Measurements from ENCODE around the gene MYL9.
"Not testable (repeated sequence)": the region's sequence is repeated elsewhere in the genome, so short reads cannot be mapped to it uniquely, and the experiment has no call there.

Gene MYL9

DNA sequence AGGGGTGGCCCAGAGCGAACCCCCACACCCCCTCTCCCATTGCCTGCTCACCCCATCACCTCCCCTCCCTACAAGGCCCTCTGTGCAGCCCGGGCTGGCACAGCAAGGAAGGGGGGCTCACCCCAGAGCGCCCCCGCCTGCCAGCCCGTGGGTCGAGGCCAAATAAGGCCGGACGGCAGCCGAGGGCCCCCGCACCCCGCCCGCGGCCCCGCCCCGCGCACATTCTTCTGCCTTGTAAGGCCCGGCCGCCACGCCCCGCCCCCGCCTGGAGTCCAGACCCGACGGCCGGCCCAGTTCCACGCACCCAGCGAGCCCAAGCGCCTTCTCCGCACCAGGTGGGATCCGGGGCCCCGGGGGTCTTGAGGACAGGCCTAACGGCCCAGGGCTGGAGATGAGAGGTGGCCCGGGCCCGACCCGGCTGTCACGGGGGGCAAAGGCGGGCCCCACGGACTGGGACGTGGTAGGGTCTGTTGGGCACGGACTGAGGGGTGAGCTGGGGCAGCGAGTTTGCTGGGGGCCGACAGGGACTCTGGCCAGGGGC is at the start of gene MYL9:
Gene MYL9 (plus strand): TSS at position 293 of the 541 bp plus-strand sequence. CDS start 3,366 bp downstream, outside the sequence.
- DNase-seq (ENCODE audit: low read depth, low spot score): peak; percentile 64

- DNase-seq (ENCODE audit: low read depth, low spot score): no peak
Measured at GRCh38 chr20:36491901-36492617, 49.3 kb upstream of the MYL9 start.

DNA sequence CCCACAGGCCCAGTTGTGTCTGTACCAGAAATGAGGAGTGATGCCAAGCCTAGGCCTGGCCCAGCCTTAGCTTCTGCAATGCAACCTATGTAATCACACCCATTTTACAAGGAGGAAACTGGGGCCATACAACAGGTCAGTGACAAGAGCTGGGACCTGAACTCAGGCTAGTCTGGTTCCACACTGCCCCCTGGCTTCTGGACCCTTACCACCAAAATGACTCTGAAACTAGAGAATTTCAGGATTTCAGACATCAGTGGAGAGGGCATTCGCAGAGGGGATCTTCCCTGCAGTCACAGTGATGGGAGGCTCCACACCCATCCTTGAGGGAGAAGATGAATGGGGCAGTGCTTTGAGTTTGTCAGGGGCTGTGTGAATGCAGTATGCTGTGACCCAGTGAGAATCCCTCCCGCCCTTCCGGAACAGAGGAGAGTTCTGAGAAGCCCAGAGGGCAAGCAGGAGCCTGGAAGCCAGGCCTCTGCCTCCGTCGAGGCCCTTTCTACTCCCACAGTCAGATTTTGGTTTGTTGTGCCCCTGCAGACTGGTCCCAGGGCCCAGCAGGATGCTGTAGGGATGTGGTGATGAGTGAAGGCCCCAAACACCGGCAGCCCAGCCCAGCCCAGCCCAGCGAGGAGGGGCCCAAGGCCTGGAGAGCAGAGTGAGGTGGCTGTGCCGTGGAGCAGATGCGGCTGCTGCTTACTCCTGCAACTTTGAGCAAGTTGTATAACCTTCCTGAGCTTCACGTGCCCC is 48.1 kb upstream of the MYL9 start:
- peak; percentile 50 for DNase-seq (ENCODE audit: low read depth, low spot score)

DNA sequence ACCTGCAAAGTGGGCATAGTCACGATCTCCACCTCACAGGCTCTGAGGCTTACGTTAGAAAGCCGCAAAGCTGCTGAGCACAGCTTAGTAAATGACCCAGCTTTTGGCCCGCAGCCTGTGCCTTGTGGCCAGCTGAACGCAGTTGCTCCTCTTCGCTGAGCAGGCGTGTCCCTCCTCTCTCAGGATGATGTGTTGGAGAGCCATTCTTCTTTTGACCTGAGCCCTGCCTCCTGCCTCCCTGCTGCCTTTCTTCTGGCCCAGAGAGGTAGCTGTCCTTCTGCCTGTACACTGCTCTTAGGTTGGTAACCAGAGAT is 47.6 kb upstream of the MYL9 start:
- DNase-seq (ENCODE audit: low read depth, low spot score): no peak

DNA sequence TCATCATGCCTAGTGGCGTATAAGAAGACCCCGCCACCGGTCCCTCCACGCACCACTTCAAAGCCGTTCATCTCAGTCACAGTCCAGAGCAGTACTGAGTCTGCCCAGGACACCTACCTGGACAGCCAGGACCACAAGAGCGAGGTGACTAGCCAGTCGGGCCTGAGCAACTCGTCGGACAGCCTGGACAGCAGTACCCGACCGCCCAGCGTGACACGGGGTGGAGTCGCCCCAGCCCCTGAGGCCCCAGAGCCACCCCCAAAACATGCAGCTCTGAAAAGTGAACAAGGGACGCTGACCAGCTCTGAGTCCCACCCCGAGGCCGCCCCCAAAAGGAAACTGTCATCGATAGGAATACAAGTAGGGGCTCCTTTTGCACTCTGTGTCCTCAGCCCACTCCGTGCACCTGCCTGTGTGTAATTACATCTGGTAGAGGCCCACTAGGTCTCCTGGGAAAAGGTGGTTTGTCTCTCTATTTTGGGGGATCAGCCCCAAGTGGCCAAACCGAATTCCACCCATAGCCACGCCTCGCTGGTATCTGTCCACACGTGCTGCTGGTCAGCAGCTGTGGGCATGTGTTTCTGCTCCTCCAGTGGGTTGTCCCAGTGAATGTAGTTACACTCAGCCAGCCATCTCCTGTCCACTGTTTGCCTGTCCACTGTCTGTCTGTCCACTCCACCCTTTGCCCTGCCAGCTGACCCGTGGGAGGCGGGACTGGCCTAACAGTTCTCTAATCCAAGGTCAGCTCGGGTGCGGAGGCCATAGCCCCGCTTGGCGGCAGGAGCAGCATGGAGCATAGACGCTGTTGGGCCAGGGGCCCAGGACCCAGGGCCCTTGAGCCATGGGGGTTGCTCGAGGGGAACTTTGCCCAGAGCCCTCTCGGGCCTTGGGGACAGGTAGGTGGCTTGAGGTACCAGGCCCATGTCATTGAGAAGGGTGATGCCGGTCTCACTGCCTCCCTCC is 44.3 kb upstream of the MYL9 start:
- DNase-seq (ENCODE audit: low read depth, low spot score): no peak

DNA sequence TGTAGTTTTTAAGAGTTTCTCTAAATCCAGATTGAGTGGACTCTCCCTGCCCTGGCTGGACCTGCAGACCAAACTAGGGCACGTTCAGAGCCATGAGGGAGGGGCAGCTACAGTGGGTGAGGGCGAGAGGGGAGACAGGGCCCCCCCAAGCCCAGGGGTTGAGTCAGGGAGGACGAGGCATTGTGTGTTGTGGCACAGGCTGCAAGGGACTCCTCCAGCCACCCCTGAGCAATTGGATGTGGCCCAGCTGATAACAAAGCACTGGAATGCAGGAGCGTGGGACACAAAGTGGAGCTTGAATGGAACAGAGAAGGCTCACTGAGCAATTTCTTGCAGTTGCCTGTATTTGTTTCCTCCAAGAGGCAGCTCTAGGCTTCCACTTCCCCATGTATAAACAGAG is 43.5 kb upstream of the MYL9 start:
- no peak for DNase-seq (ENCODE audit: low read depth, low spot score)

- DNase-seq (ENCODE audit: low read depth, low spot score): no peak
Measured at GRCh38 chr20:36498386-36499179, 42.7 kb upstream of the MYL9 start.

DNA sequence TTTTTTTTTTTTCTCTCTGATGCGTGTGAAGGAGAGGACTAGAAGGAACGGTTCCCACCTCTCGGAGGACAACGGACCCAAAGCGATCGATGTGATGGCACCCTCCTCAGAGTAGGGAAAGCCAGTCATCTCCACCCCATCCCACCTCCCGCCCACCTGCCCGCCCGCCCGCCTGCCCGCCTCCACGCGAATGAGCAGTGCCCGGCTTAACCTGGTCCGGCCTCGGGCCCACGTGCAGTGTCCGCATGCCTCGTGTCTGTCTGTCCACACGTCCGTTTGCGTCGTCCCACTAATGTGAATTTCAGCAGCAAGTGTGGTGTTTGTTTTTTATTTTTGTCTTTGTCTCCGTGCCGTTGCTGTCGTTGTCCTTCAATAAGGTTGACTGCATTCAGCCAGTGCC is 42.1 kb upstream of the MYL9 start:
- DNase-seq (ENCODE audit: low read depth, low spot score): no peak

DNA sequence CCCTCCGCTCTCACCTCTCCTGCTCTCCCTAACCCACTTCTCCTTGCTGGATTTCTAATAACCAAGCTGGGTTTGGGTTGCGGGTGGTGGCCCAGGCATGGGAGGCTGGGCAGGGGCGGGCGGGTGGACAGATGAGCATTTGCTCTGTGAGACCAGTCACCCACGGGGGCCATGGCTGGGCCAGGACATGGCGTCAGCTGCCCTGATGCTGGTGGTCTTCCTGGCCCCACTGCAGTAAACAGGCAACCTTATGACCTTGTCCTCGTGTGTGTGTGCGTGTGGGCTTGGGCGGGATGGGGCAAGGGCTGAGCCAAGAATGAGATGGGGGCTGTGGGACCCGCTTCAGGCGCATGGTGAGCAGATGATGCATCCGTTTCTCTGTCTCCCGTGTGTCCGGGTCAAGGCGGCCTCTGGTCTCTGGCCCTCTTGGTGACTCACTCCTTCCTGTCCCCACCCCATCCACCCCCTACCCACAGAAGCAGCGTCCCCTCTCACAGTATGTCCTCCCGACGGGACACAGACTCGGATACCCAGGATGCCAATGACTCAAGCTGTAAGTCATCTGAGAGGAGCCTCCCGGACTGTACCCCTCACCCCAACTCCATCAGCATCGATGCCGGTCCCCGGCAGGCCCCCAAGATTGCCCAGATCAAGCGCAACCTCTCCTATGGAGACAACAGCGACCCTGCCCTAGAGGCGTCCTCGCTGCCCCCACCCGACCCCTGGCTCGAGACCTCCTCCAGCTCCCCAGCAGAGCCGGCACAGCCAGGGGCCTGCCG is 41.4 kb upstream of the MYL9 start:
- DNase-seq (ENCODE audit: low read depth, low spot score): no peak

DNA sequence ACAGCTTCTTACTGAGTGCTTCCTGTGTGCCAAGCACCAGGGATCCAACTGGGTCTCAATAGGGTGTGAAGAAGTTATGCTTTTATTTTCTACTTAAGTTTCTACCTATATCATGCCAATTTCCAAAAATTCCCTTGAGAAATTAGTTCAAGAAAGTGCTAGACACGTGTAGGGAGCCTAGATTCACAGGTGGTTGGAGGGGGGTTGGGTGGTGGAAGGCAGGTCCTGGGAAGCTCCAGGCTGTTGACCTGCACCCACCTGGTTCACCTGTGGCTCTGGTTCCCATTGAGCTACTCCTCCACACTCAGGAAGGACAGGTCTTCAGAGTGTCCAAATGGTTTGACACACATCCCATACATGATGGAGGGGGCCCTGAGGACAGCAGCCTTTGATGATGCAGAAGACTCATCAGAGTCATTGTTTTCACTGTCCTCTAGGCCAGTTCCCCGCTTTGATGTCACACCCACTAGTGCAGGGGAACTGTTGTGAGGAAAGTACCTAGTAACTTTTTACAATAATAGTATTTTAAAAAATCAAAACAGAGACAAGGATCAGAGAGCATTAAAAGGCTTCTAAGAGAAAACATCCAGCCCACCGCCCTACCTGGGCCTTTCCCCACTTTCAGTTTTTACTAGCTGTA is 39.8 kb upstream of the MYL9 start:
- no peak for DNase-seq (ENCODE audit: low read depth, low spot score)

GRCh38 chr20:36504295-36504694 is 37.0 kb upstream of the MYL9 start:
- DNase-seq (ENCODE audit: low read depth, low spot score): no peak

- no peak for DNase-seq (ENCODE audit: low read depth, low spot score)
Measured at GRCh38 chr20:36506253-36506652, 35.1 kb upstream of the MYL9 start.

- DNase-seq (ENCODE audit: low read depth, low spot score): no peak
Measured at GRCh38 chr20:36507746-36508145, 33.6 kb upstream of the MYL9 start.

GRCh38 chr20:36519012-36519719 is 22.2 kb upstream of the MYL9 start:
- DNase-seq (ENCODE audit: low read depth, low spot score): no peak

DNA sequence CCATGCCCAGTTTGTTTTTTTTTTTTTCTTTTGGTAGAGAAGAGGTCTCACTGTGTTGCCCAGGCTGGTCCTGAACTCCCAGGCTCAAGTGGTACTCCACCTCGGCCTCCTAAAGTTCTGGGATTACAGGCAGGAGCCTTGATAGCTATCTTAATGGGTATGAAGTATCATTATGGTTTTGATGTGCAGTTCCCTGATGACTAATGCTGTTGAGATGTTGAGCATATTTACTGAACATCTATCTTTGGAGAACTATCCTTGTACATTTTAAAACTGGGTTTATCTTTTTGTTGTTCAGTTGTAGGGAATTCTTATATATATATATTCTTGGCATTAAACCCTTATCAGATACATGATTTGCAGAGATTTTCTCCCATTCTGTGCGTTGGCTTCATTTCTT is 21.4 kb upstream of the MYL9 start:
- DNase-seq (ENCODE audit: low read depth, low spot score): no peak

GRCh38 chr20:36521526-36521925 is 19.8 kb upstream of the MYL9 start:
- no peak for DNase-seq (ENCODE audit: low read depth, low spot score)

DNA sequence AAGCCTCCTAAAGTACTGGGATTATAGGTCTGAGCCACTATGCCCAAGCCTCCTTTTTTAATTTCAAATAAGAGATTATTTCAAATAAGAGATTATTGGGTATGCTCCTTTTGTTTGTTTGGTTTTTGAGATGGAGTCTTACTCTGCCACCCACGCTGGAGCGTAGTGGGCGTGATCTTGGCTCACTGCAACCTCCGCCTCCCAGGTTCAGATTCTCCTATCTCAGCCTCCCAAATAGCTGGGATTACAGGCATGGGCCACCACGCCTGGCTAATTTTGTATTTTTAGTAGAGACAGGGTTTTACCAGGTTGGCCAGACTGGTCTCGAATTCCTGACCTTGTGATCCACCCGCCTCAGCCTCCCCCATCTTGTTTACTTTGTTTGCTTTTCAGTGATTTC is 18.9 kb upstream of the MYL9 start:
- not testable (repeated sequence) for DNase-seq (ENCODE audit: low read depth, low spot score)

DNA sequence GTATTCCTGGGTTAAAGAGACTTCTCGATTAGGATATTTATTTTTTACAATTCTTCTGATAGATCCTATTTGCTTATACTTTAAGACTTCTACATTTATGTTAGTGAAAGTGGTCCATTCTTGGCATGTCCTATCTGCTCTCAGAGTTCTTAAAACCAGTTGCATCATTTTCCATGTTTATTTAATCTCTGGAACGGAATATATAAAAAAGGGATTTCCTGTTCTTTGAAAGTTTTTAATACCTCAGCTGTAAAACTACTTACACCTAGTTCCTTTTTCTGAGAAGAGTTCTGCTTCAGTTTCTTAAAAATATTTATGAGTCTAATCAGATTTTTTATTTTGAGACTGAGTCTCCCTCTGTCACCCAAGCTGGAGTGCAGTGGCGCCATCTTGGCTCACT is 18.0 kb upstream of the MYL9 start:
- DNase-seq (ENCODE audit: low read depth, low spot score): no peak

Measured in ELF-1 (cell line).